ENCODE results near the gene TOB2. TPM values are rescaled to one million over a fixed set of nuclear protein-coding genes. Genes with fewer than 3 reads are reported as not detected.
A peak's percentile ranks its signal among the peaks of the same experiment; 100 is the strongest.

The TOB2 gene
- total and polyA plus RNA-seq, 9 of the 15 experiments (the other 6 are each of a cell fraction or from before 2014, with no cell fraction given) = 3.3 to 20.5 (median 7.3) TPM

DNA sequence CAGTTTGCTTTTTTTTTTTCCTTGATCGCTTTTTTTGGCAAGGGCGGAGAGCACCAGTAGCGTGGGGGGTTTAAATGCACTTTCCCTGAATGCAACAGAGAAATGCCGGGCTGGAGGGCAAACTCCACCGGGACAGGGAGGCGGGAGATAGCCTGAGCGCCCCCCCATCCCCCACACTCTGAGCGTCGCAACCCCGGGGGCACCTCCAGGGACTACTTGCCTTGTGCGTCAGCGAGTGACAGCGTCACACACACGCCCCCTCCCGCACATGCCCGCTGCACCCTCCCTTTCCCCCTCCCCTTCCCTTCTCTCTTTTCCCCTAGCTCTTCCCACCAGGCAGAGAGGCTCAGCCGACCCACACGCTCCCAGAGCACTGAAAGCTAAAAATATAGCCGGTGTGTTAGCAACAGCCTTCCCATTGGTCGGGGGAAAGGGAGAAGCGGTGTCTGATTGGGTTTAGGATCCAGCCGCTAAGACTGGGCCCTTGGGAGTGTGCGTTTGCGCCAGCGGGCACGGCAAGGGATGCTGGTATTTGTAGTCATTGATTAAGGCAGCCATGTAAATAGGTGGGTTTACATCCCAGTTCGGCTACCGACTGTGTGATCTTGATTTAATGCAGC, 1.7 kb upstream of the TOB2 start:
- H3K27ac ChIP-seq (ENCODE audit: extremely low read depth, low read depth, low read length) = peak overlapping the region; percentile 94
- peak; percentile 62 to 94 (median 76) for DNase-seq (ENCODE audit: extremely low read depth in 1 of 4, low spot score in 3 of 4)
- ChIA-PET POLR2A (interaction anchor here (0.6 to 1.9 kb wide), 5 partner anchors 10 to 74 kb away, joined by 3 to 12 read pairs (median 5); partner anchors contain the start of genes ACO2, PHF5A and TEF), CTCF (ENCODE audit: low intra/inter-chr PET ratio) (no interaction called here)
- H3K4me3 ChIP-seq = peak overlapping the region; percentile 92
- peak; percentile 82 for ATAC-seq
- peak overlapping the region; percentile 94 for H3K4me2 ChIP-seq (ENCODE audit: insufficient read depth, low read length)
- no peaks in the 10 kb centered on the region for H3K27me3 ChIP-seq (ENCODE audit: control insufficient read depth in 2 of 2, insufficient read depth in 2 of 2, low read length in 2 of 2)
- peak overlapping the region; percentile 84 for H2AFZ ChIP-seq (ENCODE audit: low read depth, low read length)
- WGBS (ENCODE audit: insufficient coverage, low coverage, missing lambda C conversion rate) = 1% methylated on average over 18 of the region's 28 CpGs
- peaks cover 6 to 26% of the 10 kb centered on the region in 2 experiments; a peak in 4 of 5 replicates for H3K4me1 ChIP-seq (replicated peaks in 1 of 2; ENCODE audit: control insufficient read depth in 2 of 2, insufficient read depth in 2 of 2, low read length in 2 of 2)
- H4K20me1 ChIP-seq (replicated peaks; ENCODE audit: control insufficient read depth, insufficient read depth, low read length) = peaks cover 6% of the 10 kb centered on the region
- in situ Hi-C loops (cut with MboI) (no loop called here), intact Hi-C loops (cut with micrococcal nuclease) (loop anchor here (2.0 kb wide), 1 partner anchor 21 kb away; the partner anchor contains the start of genes ACO2 and PHF5A)
- H3K36me3 ChIP-seq (ENCODE audit: control insufficient read depth, insufficient read depth, low read length) = peaks cover under 1% of the 10 kb centered on the region; the same call in 1 of the 3 replicates
- peak; percentile 92 for FAIRE-seq
- H3K9me1 ChIP-seq (ENCODE audit: control insufficient read depth, insufficient read depth, low read length) = no peaks in the 10 kb centered on the region
- no TSS peak for BruUV-seq (replicated peaks)
- peak overlapping the region; percentile 89 to 96 for H3K9ac ChIP-seq (ENCODE audit: insufficient read depth in 1 of 2, low read depth in 2 of 2, low read length in 2 of 2)
- H3K79me2 ChIP-seq (ENCODE audit: control insufficient read depth, insufficient read depth, low read length) = peaks cover 46% of the 10 kb centered on the region
- H3K9me3 ChIP-seq (replicated peaks; ENCODE audit: control insufficient read depth, insufficient read depth, low read depth, low read length) = no peaks in the 10 kb centered on the region
- TF ChIP-seq, protein P1, sequence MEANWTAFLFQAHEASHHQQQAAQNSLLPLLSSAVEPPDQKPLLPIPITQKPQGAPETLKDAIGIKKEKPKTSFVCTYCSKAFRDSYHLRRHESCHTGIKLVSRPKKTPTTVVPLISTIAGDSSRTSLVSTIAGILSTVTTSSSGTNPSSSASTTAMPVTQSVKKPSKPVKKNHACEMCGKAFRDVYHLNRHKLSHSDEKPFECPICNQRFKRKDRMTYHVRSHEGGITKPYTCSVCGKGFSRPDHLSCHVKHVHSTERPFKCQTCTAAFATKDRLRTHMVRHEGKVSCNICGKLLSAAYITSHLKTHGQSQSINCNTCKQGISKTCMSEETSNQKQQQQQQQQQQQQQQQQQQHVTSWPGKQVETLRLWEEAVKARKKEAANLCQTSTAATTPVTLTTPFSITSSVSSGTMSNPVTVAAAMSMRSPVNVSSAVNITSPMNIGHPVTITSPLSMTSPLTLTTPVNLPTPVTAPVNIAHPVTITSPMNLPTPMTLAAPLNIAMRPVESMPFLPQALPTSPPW (CRISPR knock-in tag; IDR thresholded peaks at IDR 0.05) = peak; percentile 98
- peak; percentile 55 for TF ChIP-seq CXXC5 (CRISPR knock-in tag; IDR thresholded peaks at IDR 0.05)
- no peak for TF ChIP-seq SMC3 (conservative IDR thresholded peaks at IDR 0.05; ENCODE audit: insufficient read depth, low read depth, low read length)
- no peak for TF ChIP-seq ZBTB1 (CRISPR knock-in tag; IDR thresholded peaks at IDR 0.05; ENCODE audit: borderline replicate concordance, low read depth)
- TF ChIP-seq POLR2A (conservative IDR thresholded peaks at IDR 0.05) = peak; percentile 63
- TF ChIP-seq, protein P2, sequence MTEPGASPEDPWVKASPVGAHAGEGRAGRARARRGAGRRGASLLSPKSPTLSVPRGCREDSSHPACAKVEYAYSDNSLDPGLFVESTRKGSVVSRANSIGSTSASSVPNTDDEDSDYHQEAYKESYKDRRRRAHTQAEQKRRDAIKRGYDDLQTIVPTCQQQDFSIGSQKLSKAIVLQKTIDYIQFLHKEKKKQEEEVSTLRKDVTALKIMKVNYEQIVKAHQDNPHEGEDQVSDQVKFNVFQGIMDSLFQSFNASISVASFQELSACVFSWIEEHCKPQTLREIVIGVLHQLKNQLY (CRISPR knock-in tag; conservative IDR thresholded peaks at IDR 0.05) = no peak
- no peak for TF ChIP-seq ZEB2 (IDR thresholded peaks at IDR 0.05)
- TF ChIP-seq ARID1B (IDR thresholded peaks at IDR 0.05) = peak; percentile 39
- peak; percentile 51; the same call in 1 of the 2 replicates for TF ChIP-seq MBD2 (IDR thresholded peaks at IDR 0.05; ENCODE audit: borderline replicate concordance, low read depth)
- TF ChIP-seq, protein P3, sequence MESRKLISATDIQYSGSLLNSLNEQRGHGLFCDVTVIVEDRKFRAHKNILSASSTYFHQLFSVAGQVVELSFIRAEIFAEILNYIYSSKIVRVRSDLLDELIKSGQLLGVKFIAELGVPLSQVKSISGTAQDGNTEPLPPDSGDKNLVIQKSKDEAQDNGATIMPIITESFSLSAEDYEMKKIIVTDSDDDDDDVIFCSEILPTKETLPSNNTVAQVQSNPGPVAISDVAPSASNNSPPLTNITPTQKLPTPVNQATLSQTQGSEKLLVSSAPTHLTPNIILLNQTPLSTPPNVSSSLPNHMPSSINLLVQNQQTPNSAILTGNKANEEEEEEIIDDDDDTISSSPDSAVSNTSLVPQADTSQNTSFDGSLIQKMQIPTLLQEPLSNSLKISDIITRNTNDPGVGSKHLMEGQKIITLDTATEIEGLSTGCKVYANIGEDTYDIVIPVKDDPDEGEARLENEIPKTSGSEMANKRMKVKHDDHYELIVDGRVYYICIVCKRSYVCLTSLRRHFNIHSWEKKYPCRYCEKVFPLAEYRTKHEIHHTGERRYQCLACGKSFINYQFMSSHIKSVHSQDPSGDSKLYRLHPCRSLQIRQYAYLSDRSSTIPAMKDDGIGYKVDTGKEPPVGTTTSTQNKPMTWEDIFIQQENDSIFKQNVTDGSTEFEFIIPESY (CRISPR knock-in tag; IDR thresholded peaks at IDR 0.05) = no peak
- peak; percentile 54 to 91 (median 86) for TF ChIP-seq YY1 (IDR thresholded peaks at IDR 0.05; ENCODE audit: borderline replicate concordance in 1 of 3, control insufficient read depth in 1 of 3, extremely low read depth in 1 of 3, insufficient read depth in 3 of 3, insufficient read length in 1 of 3, insufficient replicate concordance in 2 of 3, low read depth in 1 of 3, low read length in 2 of 3)
- no peak for TF ChIP-seq MEIS2 (IDR thresholded peaks at IDR 0.05; ENCODE audit: partially characterized antibody)
- TF ChIP-seq HLTF (IDR thresholded peaks at IDR 0.05) = no peak
- TF ChIP-seq NCOA4 (IDR thresholded peaks at IDR 0.05; ENCODE audit: partially characterized antibody) = no peak
- peak; percentile 96 for TF ChIP-seq RFX5 (IDR thresholded peaks at IDR 0.05; ENCODE audit: low read depth, low read length)
- TF ChIP-seq, protein P4, sequence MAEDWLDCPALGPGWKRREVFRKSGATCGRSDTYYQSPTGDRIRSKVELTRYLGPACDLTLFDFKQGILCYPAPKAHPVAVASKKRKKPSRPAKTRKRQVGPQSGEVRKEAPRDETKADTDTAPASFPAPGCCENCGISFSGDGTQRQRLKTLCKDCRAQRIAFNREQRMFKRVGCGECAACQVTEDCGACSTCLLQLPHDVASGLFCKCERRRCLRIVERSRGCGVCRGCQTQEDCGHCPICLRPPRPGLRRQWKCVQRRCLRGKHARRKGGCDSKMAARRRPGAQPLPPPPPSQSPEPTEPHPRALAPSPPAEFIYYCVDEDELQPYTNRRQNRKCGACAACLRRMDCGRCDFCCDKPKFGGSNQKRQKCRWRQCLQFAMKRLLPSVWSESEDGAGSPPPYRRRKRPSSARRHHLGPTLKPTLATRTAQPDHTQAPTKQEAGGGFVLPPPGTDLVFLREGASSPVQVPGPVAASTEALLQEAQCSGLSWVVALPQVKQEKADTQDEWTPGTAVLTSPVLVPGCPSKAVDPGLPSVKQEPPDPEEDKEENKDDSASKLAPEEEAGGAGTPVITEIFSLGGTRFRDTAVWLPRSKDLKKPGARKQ (CRISPR knock-in tag; IDR thresholded peaks at IDR 0.05) = no peak

Data from K562 (cell line).